Liver (tissue), 9 donors: ENCODE results near the gene ZMYND10. TPM values are rescaled to one million over a fixed set of nuclear protein-coding genes. Genes with fewer than 3 reads are reported as not detected.

ENCODE experiments used
- DNase-seq: peaks from one replicate; pipeline ENCODE4 v3.0.0-alpha.2; 2017; ENCODE audit warnings: low spot score
- H3K27ac ChIP-seq, 2 donors: one replicate each; pipeline ENCODE4 v1.7.0; 2013; ENCODE audit warnings: inconsistent platforms in 2 of 2, low read length in 2 of 2, control low read depth in 1 of 2, low read depth in 1 of 2, mild to moderate bottlenecking in 1 of 2
- H3K27me3 ChIP-seq, 4 donors: one replicate each; pipeline versions ENCODE4 v1.6.1 to v1.7.0; 2013; ENCODE audit warnings: low read length in 3 of 4, inconsistent platforms in 1 of 4, mild to moderate bottlenecking in 1 of 4, moderate library complexity in 1 of 4; ENCODE audit not compliant: control insufficient read depth in 4 of 4, insufficient read depth in 4 of 4
- H3K36me3 ChIP-seq, 4 donors: one replicate each; pipeline versions ENCODE4 v1.6.1 to v1.7.0; 2013; ENCODE audit warnings: low read length in 3 of 4, mild to moderate bottlenecking in 3 of 4, low read depth in 1 of 4, moderate library complexity in 1 of 4; ENCODE audit not compliant: control insufficient read depth in 4 of 4, insufficient read depth in 3 of 4
- H3K4me1 ChIP-seq, 4 donors: one replicate each; pipeline versions ENCODE4 v1.6.1 to v1.7.0; 2013; ENCODE audit warnings: low read length in 3 of 4, mild to moderate bottlenecking in 3 of 4, moderate library complexity in 1 of 4; ENCODE audit not compliant: control insufficient read depth in 4 of 4, insufficient read depth in 4 of 4
- H3K4me3 ChIP-seq, 3 donors: one replicate each; pipeline versions ENCODE4 v1.6.1 to v1.7.0; 2013; ENCODE audit warnings: low read length in 3 of 3, control low read depth in 1 of 3, low read depth in 1 of 3, mild to moderate bottlenecking in 1 of 3
- H3K9ac ChIP-seq, 2 donors: one replicate each; pipeline ENCODE4 v1.7.0; 2013; ENCODE audit warnings: low read length in 2 of 2, mild to moderate bottlenecking in 2 of 2, moderate library complexity in 2 of 2, control low read depth in 1 of 2, low read depth in 1 of 2
- H3K9me3 ChIP-seq, 4 donors: one replicate each; pipeline versions ENCODE4 v1.6.1 to v1.7.0; 2013; ENCODE audit warnings: low read length in 3 of 4; ENCODE audit not compliant: control insufficient read depth in 4 of 4
- ATF3 ChIP-seq: IDR thresholded peaks from 2 replicates; pipeline ENCODE4 v1.6.1; 2016; ENCODE audit warnings: antibody characterized with exemption
- EGR1 ChIP-seq, 2 donors: IDR thresholded peaks; 2 replicates each; pipeline ENCODE4 v1.6.1; 2016 to 2018; ENCODE audit warnings: antibody characterized with exemption in 2 of 2, low read depth in 2 of 2
- FOXA1 ChIP-seq: IDR thresholded peaks from 2 replicates; pipeline ENCODE4 v1.6.1; 2016; ENCODE audit warnings: antibody characterized with exemption
- FOXA2 ChIP-seq: IDR thresholded peaks from 2 replicates; pipeline ENCODE4 v1.6.1; 2016; ENCODE audit warnings: antibody characterized with exemption
- GABPA ChIP-seq, 2 donors: IDR thresholded peaks in 1 of 2; conservative IDR thresholded peaks in 1 of 2; 2 replicates each; pipeline ENCODE4 v1.6.1; 2016; ENCODE audit warnings: antibody characterized with exemption in 2 of 2, mild to moderate bottlenecking in 1 of 2, moderate library complexity in 1 of 2
- HNF4A ChIP-seq, 2 donors: conservative IDR thresholded peaks; 2 replicates each; pipeline ENCODE4 v1.6.1; 2016; ENCODE audit warnings: antibody characterized with exemption in 2 of 2, mild to moderate bottlenecking in 2 of 2
- MAX ChIP-seq: IDR thresholded peaks from 2 replicates; pipeline ENCODE4 v1.6.1; 2016; ENCODE audit warnings: antibody characterized with exemption
- RAD21 ChIP-seq, 2 donors: IDR thresholded peaks; 2 replicates each; pipeline ENCODE4 v1.6.1; 2016; ENCODE audit warnings: antibody characterized with exemption in 2 of 2, mild to moderate bottlenecking in 2 of 2
- REST ChIP-seq: IDR thresholded peaks from 2 replicates; pipeline ENCODE4 v1.6.1; 2016; ENCODE audit warnings: antibody characterized with exemption, mild to moderate bottlenecking
- YY1 ChIP-seq: IDR thresholded peaks from 2 replicates; pipeline ENCODE4 v1.6.1; 2016; ENCODE audit warnings: antibody characterized with exemption, mild to moderate bottlenecking
- ZBTB33 ChIP-seq: IDR thresholded peaks from 2 replicates; pipeline ENCODE4 v1.6.1; 2016; ENCODE audit warnings: antibody characterized with exemption
- WGBS: extraction: QIAGEN DNeasy Blood & Tissue Kit; methylation state at CpG from one replicate; pipeline ENCODE4 v1.1.7; 2013; 5-methylcytosine and 5-hydroxymethylcytosine counted together
- polyA plus RNA-seq, 2 donors: library from polyadenylated mRNA; stranded (reverse) in 1 of 2; unstranded in 1 of 2; fragments of 200-250 nt in 1 of 2; fragments of >200 nt in 1 of 2; fragmentation: Nextera tagmentation in 1 of 2; extraction: Ambion mirVana in 1 of 2; gene quantifications; one replicate each; pipeline versions ENCODE4 v1.2.1 to v1.2.3, GENCODE V29; 2013 to 2015
- total RNA-seq, 2 donors: library from RNA; depleted of rRNA; stranded (reverse); fragments of >200 nt; gene quantifications; one replicate each; pipeline ENCODE4 v1.2.3, GENCODE V29; 2014
- donor health status: healthy.
- donor health status: healthy.
- donor health status: healthy.
- donor health status: healthy.
- donor health status: healthy.

ZMYND10 gene
- total and polyA plus RNA-seq, 4 donors: 0.09 to 0.75 (median 0.27) TPM

- H3K27me3 ChIP-seq: no peaks in the 10 kb centered on the region
Observed at GRCh38 chr3:50378757-50379156, 33.2 kb upstream of the ZMYND10 start.

GRCh38 chr3:50378024-50378423, 32.5 kb upstream of the ZMYND10 start:
- Histone ChIP-seq H3K9ac (no peak overlapping the region), H3K36me3 (no peaks in the 10 kb centered on the region), H3K4me3 (no peak overlapping the region), H3K27me3 (no peaks in the 10 kb centered on the region), H3K27ac (no peak overlapping the region), H3K4me1 (no peaks in the 10 kb centered on the region), H3K9me3 (no peaks in the 10 kb centered on the region)
- WGBS: 85% methylated on average over 6 of the region's 6 CpGs
- no peak for DNase-seq
- TF ChIP-seq REST (no peak), FOXA1 (no peak), YY1 (no peak), HNF4A (conservative IDR thresholded peaks at IDR 0.05) (no peak), ATF3 (no peak)

More at GRCh38 chr3:50378757-50379156, 33.2 kb upstream of the ZMYND10 start:
- Histone ChIP-seq H3K9me3 (no peaks in the 10 kb centered on the region), H3K9ac (no peak overlapping the region), H3K36me3 (no peaks in the 10 kb centered on the region), H3K27ac (no peak overlapping the region), H3K4me1 (no peaks in the 10 kb centered on the region), H3K4me3 (no peak overlapping the region)
- TF ChIP-seq GABPA (IDR thresholded peaks at IDR 0.05 in 1 of 2, conservative IDR thresholded peaks at IDR 0.05 in 1 of 2) (no peak), YY1 (no peak), FOXA2 (no peak), RAD21 (IDR thresholded peaks at IDR 0.05) (no peak)
- no peak for DNase-seq
- 89% methylated on average over 17 of the region's 17 CpGs for WGBS

- Histone ChIP-seq H3K36me3 (no peaks in the 10 kb centered on the region), H3K9me3 (no peaks in the 10 kb centered on the region), H3K4me1 (no peaks in the 10 kb centered on the region), H3K27me3 (peaks cover 0 to 2% (median 0%) of the 10 kb centered on the region in 4 donors), H3K27ac (no peak overlapping the region), H3K4me3 (no peak overlapping the region), H3K9ac (no peak overlapping the region)
- DNase-seq: no peak
- WGBS: 69% methylated on average over 7 of the region's 7 CpGs
- no peak for TF ChIP-seq EGR1 (IDR thresholded peaks at IDR 0.05; ENCODE audit: low read depth in 2 of 2)
- TF ChIP-seq ZBTB33: no peak
- TF ChIP-seq FOXA1: no peak
- TF ChIP-seq MAX: no peak
Observed at GRCh38 chr3:50375258-50375931, 29.9 kb upstream of the ZMYND10 start.
